ENCODE measurements around the gene F11.
"Not testable (repeated sequence)": the region's sequence is repeated elsewhere in the genome, so short reads cannot be mapped to it uniquely, and the experiment has no call there.

The F11 gene

GRCh38 chr4:186300659-186301390 lies 34.8 kb downstream of the F11 start:
- DNase-seq = no peak

- DNase-seq = no peak
Measured at GRCh38 chr4:186304216-186304615, 38.2 kb downstream of the F11 start.

- DNase-seq = no peak
Measured at GRCh38 chr4:186304866-186305505, 39.0 kb downstream of the F11 start.

- DNase-seq = no peak
Measured at GRCh38 chr4:186307497-186307896, 41.5 kb downstream of the F11 start.

- DNase-seq = no peak
Measured at GRCh38 chr4:186307916-186308315, 41.9 kb downstream of the F11 start.

- DNase-seq = no peak
Measured at GRCh38 chr4:186318481-186318880, 52.5 kb downstream of the F11 start.

- DNase-seq = not testable (repeated sequence)
Measured at GRCh38 chr4:186324660-186325059, 58.7 kb downstream of the F11 start.

- DNase-seq = no peak
Measured at GRCh38 chr4:186326391-186326790, 60.4 kb downstream of the F11 start.

GRCh38 chr4:186329372-186329771 lies 63.4 kb downstream of the F11 start:
- DNase-seq = no peak

- DNase-seq = no peak
Measured at GRCh38 chr4:186330368-186330767, 64.4 kb downstream of the F11 start.

- no peak for DNase-seq
Measured at GRCh38 chr4:186335793-186336192, 69.8 kb downstream of the F11 start.

Data from CD4-positive, alpha-beta T cell treated with Interleukin-1 beta for 1 hour (primary cell).